ENCODE measurements around the gene NELFA.

DNA sequence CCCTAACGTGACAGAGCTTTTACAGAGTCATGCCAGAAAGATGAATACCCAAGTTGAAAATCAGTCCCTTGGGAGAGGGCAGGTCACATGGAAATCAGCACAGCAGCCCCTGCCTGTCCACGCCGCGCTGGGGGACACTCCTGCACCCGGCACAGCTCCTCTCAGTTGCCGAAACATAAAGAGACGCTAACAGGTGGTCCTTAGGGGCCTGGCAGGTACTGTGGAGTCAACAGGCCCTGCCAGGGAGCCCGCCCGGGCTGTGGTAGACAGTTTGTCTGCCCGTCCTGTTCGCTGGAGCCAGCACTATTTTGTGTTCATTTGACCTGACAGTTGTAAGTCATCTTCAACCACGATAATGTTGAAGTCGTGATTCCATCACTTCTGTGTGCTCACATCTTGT is 30.5 kb downstream of the NELFA start:
- TF ChIP-seq POLR2A (IDR thresholded peaks at IDR 0.05) (no peak), POLR2AphosphoS5 (IDR thresholded peaks at IDR 0.05) (no peak)
- TF ChIP-seq, protein P1, sequence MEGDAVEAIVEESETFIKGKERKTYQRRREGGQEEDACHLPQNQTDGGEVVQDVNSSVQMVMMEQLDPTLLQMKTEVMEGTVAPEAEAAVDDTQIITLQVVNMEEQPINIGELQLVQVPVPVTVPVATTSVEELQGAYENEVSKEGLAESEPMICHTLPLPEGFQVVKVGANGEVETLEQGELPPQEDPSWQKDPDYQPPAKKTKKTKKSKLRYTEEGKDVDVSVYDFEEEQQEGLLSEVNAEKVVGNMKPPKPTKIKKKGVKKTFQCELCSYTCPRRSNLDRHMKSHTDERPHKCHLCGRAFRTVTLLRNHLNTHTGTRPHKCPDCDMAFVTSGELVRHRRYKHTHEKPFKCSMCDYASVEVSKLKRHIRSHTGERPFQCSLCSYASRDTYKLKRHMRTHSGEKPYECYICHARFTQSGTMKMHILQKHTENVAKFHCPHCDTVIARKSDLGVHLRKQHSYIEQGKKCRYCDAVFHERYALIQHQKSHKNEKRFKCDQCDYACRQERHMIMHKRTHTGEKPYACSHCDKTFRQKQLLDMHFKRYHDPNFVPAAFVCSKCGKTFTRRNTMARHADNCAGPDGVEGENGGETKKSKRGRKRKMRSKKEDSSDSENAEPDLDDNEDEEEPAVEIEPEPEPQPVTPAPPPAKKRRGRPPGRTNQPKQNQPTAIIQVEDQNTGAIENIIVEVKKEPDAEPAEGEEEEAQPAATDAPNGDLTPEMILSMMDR (IDR thresholded peaks at IDR 0.05), result no peak
